ENCODE results near the gene MGAT1. TPM values are rescaled to one million over a fixed set of nuclear protein-coding genes. Genes with fewer than 3 reads are reported as not detected.

MGAT1 gene
- total RNA-seq, 1 experiment from 2014 or later: 53.0 TPM

DNA sequence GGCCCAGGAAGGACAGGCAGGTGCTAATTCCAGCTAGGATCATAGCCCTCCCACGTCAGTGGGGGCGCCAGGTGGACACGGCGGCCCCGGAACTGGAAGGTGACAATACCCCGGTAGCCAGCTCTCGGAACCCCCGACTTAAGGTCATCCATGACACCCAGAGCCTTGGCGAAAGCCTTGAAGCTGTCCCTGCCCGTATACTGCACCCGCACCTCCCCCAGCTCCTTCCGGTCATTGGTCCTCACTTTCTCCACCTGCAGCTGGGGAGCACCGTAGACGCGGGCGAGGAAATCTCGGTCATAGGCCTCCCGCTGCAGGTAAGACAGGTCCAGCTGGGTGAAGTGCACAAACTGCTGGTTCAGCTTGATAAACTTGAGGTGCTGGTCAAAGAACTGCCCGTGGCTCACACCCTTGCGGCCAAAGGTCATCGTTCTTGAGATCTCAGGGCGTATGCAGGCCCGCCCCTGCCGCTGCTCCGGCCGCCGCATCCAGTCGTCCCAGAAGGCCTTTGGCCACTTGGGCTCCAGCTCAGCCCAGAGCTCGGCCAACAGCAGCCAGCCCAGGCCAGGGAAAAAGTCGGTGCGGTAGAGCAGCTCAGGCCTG lies 10.9 kb downstream of the MGAT1 start:
- H3K9ac ChIP-seq (ENCODE audit: low read length): no peak overlapping the region
- ChIA-PET POLR2A (no interaction called here), RAD21 (ENCODE audit: low non-redundant PET in 1 of 2, low total read pairs in 2 of 2, uncharacterized antibody in 2 of 2, unreplicated experiment in 2 of 2) (no interaction called here), CTCF (no interaction called here)
- H3K4me3 ChIP-seq (replicated peaks in 1 of 2; ENCODE audit: low read depth in 1 of 2, low read length in 2 of 2): no peak overlapping the region
- H3K4me1 ChIP-seq (ENCODE audit: control insufficient read depth in 1 of 2, insufficient read depth in 2 of 2, low read length in 2 of 2): no peaks in the 10 kb centered on the region
- H2AFZ ChIP-seq (ENCODE audit: low read depth, low read length, poor library complexity, severe bottlenecking): no peak overlapping the region
- DNase-seq (ENCODE audit: low read depth, low spot score) (no peak), ATAC-seq (no peak)
- peaks cover 48% of the 10 kb centered on the region for H3K79me2 ChIP-seq (ENCODE audit: insufficient read depth, low read length)
- no peaks in the 10 kb centered on the region for H3K27me3 ChIP-seq (ENCODE audit: insufficient read depth, low read length)
- peaks cover 0 to 17% of the 10 kb centered on the region in 2 experiments; a peak in 2 of 4 replicates for H3K36me3 ChIP-seq (ENCODE audit: control insufficient read depth in 1 of 2, insufficient read depth in 2 of 2, low read length in 2 of 2)
- H3K9me3 ChIP-seq (ENCODE audit: control insufficient read depth in 1 of 2, insufficient read depth in 1 of 2, low read depth in 1 of 2, low read length in 2 of 2): no peaks in the 10 kb centered on the region
- no TSS peak for BruUV-seq (replicated peaks)
- no peak overlapping the region for H3K4me2 ChIP-seq (ENCODE audit: low read length)
- no peak for TF ChIP-seq EGR1 (IDR thresholded peaks at IDR 0.05; ENCODE audit: low read depth)
- no peak for TF ChIP-seq CEBPB (IDR thresholded peaks at IDR 0.05; ENCODE audit: low read depth)
- TF ChIP-seq ZNF274 (IDR thresholded peaks at IDR 0.05; ENCODE audit: low read depth, low read length): no peak
- no peak for TF ChIP-seq ELF1 (IDR thresholded peaks at IDR 0.05; ENCODE audit: borderline replicate concordance, low read depth)
- TF ChIP-seq TCF7L2 (IDR thresholded peaks at IDR 0.05; ENCODE audit: borderline replicate concordance, extremely low read depth, insufficient read depth, insufficient read length): no peak
- no peak for TF ChIP-seq SRF (IDR thresholded peaks at IDR 0.05; ENCODE audit: low read depth)
- no peak for TF ChIP-seq SIN3A (IDR thresholded peaks at IDR 0.05; ENCODE audit: low read depth)
- no peak for TF ChIP-seq JUND (IDR thresholded peaks at IDR 0.05)
- TF ChIP-seq ZFX (IDR thresholded peaks at IDR 0.05): no peak
- TF ChIP-seq, protein P1, sequence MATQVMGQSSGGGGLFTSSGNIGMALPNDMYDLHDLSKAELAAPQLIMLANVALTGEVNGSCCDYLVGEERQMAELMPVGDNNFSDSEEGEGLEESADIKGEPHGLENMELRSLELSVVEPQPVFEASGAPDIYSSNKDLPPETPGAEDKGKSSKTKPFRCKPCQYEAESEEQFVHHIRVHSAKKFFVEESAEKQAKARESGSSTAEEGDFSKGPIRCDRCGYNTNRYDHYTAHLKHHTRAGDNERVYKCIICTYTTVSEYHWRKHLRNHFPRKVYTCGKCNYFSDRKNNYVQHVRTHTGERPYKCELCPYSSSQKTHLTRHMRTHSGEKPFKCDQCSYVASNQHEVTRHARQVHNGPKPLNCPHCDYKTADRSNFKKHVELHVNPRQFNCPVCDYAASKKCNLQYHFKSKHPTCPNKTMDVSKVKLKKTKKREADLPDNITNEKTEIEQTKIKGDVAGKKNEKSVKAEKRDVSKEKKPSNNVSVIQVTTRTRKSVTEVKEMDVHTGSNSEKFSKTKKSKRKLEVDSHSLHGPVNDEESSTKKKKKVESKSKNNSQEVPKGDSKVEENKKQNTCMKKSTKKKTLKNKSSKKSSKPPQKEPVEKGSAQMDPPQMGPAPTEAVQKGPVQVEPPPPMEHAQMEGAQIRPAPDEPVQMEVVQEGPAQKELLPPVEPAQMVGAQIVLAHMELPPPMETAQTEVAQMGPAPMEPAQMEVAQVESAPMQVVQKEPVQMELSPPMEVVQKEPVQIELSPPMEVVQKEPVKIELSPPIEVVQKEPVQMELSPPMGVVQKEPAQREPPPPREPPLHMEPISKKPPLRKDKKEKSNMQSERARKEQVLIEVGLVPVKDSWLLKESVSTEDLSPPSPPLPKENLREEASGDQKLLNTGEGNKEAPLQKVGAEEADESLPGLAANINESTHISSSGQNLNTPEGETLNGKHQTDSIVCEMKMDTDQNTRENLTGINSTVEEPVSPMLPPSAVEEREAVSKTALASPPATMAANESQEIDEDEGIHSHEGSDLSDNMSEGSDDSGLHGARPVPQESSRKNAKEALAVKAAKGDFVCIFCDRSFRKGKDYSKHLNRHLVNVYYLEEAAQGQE (IDR thresholded peaks at IDR 0.05; ENCODE audit: low read depth): no peak
- TF ChIP-seq, protein P2, sequence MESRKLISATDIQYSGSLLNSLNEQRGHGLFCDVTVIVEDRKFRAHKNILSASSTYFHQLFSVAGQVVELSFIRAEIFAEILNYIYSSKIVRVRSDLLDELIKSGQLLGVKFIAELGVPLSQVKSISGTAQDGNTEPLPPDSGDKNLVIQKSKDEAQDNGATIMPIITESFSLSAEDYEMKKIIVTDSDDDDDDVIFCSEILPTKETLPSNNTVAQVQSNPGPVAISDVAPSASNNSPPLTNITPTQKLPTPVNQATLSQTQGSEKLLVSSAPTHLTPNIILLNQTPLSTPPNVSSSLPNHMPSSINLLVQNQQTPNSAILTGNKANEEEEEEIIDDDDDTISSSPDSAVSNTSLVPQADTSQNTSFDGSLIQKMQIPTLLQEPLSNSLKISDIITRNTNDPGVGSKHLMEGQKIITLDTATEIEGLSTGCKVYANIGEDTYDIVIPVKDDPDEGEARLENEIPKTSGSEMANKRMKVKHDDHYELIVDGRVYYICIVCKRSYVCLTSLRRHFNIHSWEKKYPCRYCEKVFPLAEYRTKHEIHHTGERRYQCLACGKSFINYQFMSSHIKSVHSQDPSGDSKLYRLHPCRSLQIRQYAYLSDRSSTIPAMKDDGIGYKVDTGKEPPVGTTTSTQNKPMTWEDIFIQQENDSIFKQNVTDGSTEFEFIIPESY (IDR thresholded peaks at IDR 0.05; ENCODE audit: extremely low read depth, insufficient replicate concordance, low read length): no peak
- no peak for TF ChIP-seq POLR2AphosphoS5 (IDR thresholded peaks at IDR 0.05; ENCODE audit: low read depth, low read length)
- TF ChIP-seq EZH2 (IDR thresholded peaks at IDR 0.05): no peak
- TF ChIP-seq, protein P3, sequence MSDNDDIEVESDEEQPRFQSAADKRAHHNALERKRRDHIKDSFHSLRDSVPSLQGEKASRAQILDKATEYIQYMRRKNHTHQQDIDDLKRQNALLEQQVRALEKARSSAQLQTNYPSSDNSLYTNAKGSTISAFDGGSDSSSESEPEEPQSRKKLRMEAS (IDR thresholded peaks at IDR 0.05): no peak
- TF ChIP-seq, protein P4, sequence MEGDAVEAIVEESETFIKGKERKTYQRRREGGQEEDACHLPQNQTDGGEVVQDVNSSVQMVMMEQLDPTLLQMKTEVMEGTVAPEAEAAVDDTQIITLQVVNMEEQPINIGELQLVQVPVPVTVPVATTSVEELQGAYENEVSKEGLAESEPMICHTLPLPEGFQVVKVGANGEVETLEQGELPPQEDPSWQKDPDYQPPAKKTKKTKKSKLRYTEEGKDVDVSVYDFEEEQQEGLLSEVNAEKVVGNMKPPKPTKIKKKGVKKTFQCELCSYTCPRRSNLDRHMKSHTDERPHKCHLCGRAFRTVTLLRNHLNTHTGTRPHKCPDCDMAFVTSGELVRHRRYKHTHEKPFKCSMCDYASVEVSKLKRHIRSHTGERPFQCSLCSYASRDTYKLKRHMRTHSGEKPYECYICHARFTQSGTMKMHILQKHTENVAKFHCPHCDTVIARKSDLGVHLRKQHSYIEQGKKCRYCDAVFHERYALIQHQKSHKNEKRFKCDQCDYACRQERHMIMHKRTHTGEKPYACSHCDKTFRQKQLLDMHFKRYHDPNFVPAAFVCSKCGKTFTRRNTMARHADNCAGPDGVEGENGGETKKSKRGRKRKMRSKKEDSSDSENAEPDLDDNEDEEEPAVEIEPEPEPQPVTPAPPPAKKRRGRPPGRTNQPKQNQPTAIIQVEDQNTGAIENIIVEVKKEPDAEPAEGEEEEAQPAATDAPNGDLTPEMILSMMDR (IDR thresholded peaks at IDR 0.05 in 2 of 3, conservative IDR thresholded peaks at IDR 0.05 in 1 of 3; ENCODE audit: borderline replicate concordance in 1 of 3, insufficient read depth in 1 of 3, low read depth in 2 of 3, low read length in 2 of 3): no peak
- no peak for TF ChIP-seq EZH2phosphoT487 (IDR thresholded peaks at IDR 0.05; ENCODE audit: borderline replicate concordance)
- TF ChIP-seq FOSL1 (IDR thresholded peaks at IDR 0.05; ENCODE audit: low read depth): no peak
- TF ChIP-seq SP1 (IDR thresholded peaks at IDR 0.05; ENCODE audit: low read depth): no peak
- no peak for TF ChIP-seq YY1 (IDR thresholded peaks at IDR 0.05; ENCODE audit: extremely low read depth, insufficient replicate concordance, low read depth, low read length)
- TF ChIP-seq POLR2A (IDR thresholded peaks at IDR 0.05; ENCODE audit: borderline replicate concordance, extremely low read depth, insufficient read depth, insufficient read length): no peak
- intact Hi-C loops (cut with micrococcal nuclease): no loop called here
- H3K27ac ChIP-seq (ENCODE audit: low read depth, low read length): no peak overlapping the region
- H3K9me2 ChIP-seq (ENCODE audit: insufficient read depth): no peaks in the 10 kb centered on the region
- H4K20me1 ChIP-seq (ENCODE audit: insufficient read depth): no peaks in the 10 kb centered on the region
